IPS-18a (cell line): ENCODE data around the gene SLC35D2.
A peak's percentile ranks its signal among the peaks of the same experiment; 100 is the strongest.

Experiments
- H3K27ac ChIP-seq: one replicate; pipeline ENCODE4 v1.5.1; 2013; ENCODE audit warnings: low read length
- H3K27me3 ChIP-seq: one replicate; pipeline ENCODE4 v1.6.1; 2013; ENCODE audit warnings: mild to moderate bottlenecking, low read length; ENCODE audit not compliant: control insufficient read depth, insufficient read depth
- H3K36me3 ChIP-seq: one replicate; pipeline ENCODE4 v1.6.1; 2013; ENCODE audit warnings: low read depth, low read length; ENCODE audit not compliant: control insufficient read depth
- H3K4me1 ChIP-seq: one replicate; pipeline ENCODE4 v1.6.1; 2013; ENCODE audit warnings: low read depth, low read length; ENCODE audit not compliant: control insufficient read depth
- H3K4me3 ChIP-seq: one replicate; pipeline ENCODE4 v1.5.1; 2013; ENCODE audit warnings: low read length
- H3K9ac ChIP-seq: one replicate; pipeline ENCODE4 v1.6.1; 2013; ENCODE audit warnings: mild to moderate bottlenecking, low read length, moderate library complexity
- H3K9me3 ChIP-seq: one replicate; pipeline ENCODE4 v1.6.1; 2013; ENCODE audit warnings: low read depth, low read length; ENCODE audit not compliant: control insufficient read depth

SLC35D2 gene

GRCh38 chr9:96417661-96418082 is 34.2 kb upstream of the SLC35D2 start:
- H3K36me3 ChIP-seq = no peaks in the 10 kb centered on the region
- no peaks in the 10 kb centered on the region for H3K27me3 ChIP-seq
- H3K9me3 ChIP-seq = no peaks in the 10 kb centered on the region
- H3K4me1 ChIP-seq = peaks cover 22% of the 10 kb centered on the region
- peak overlapping the region; percentile 84 for H3K9ac ChIP-seq
- H3K27ac ChIP-seq = no peak overlapping the region
- peak overlapping the region; percentile 87 for H3K4me3 ChIP-seq

- no peaks in the 10 kb centered on the region for H3K27me3 ChIP-seq
- no peak overlapping the region for H3K27ac ChIP-seq
- H3K4me1 ChIP-seq = peaks cover 24% of the 10 kb centered on the region
- H3K4me3 ChIP-seq = peak overlapping the region; percentile 100
- H3K36me3 ChIP-seq = no peaks in the 10 kb centered on the region
- no peaks in the 10 kb centered on the region for H3K9me3 ChIP-seq
- peak overlapping the region; percentile 63 for H3K9ac ChIP-seq
These were observed 33.6 kb upstream of the SLC35D2 start for GRCh38 chr9:96417051-96417586.

GRCh38 chr9:96413302-96414221 is 30.1 kb upstream of the SLC35D2 start:
- Histone ChIP-seq H3K27me3 (no peaks in the 10 kb centered on the region), H3K27ac (no peak overlapping the region), H3K4me1 (peaks cover 18% of the 10 kb centered on the region), H3K36me3 (no peaks in the 10 kb centered on the region), H3K9ac (no peak overlapping the region), H3K9me3 (no peaks in the 10 kb centered on the region), H3K4me3 (no peak overlapping the region)

DNA sequence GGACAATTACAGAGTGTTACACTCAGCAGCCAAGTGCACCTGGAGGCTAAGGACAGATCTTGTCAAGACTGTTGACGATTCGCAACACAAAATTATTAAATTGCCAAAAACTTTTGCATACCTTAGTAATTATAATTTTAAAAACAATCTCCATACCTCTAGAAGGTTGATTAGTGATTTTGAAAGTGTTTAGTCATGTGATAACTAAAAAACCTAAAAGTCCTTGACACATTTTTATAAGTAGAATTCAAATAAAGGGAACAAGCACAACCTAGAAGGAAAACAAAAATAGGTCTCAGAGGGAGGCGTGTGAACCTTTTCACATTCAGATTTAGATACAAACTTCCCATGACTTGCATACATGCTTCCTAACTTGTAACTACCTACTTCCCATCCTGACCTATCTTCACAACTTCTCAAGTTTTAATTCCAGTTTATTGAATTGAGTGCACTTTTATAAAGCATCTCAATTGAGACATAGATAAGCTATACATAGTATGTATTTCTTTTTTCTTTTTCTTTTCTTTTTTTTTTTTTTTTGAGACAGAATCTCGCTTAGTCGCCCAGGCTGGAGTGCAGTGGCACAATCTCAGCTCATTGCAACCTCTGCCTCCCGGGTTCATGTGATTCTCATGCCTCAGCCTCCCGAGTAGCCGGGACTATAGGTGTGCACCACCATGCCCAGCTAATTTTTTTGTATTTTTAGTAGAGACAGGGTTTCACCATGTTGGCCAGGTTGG is 28.8 kb upstream of the SLC35D2 start:
- no peak overlapping the region for H3K27ac ChIP-seq
- no peaks in the 10 kb centered on the region for H3K36me3 ChIP-seq
- no peak overlapping the region for H3K4me3 ChIP-seq
- H3K9ac ChIP-seq = no peak overlapping the region
- peaks cover 22% of the 10 kb centered on the region for H3K4me1 ChIP-seq
- no peaks in the 10 kb centered on the region for H3K27me3 ChIP-seq
- H3K9me3 ChIP-seq = no peaks in the 10 kb centered on the region

DNA sequence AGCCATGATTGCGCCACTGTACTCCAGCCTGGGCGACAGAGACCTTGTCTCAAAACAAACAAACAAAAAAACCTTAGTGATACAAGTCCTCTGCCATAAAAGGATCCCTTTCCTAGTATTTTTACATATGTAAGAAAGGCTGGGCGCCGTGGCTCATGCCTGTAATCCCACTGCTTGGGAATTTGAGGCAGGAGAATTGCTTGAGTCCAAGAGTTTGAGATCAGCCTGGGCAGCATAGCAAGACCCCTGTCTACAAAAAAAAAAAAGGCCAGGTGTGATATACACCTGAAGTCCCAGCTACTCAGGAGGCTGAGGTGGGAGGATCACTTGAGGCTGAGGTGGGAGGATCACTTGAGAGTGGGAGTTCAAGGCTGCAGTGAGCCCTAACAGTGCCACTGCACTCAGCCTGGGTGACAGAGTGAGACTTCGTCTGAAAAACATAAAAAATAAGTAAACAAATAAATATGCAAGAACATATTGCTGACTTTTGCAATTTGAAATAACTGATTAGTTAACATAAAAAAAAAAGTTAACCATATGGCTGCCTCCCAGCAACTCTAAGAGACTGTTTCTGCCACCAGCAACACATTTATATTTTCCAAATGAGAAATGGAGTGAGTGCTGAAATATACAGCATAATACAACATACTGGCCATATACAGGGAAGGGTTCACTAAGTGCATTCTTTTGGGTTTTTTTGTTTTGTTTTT is 27.8 kb upstream of the SLC35D2 start:
- H3K36me3 ChIP-seq = no peaks in the 10 kb centered on the region
- H3K27ac ChIP-seq = no peak overlapping the region
- no peak overlapping the region for H3K9ac ChIP-seq
- H3K9me3 ChIP-seq = no peaks in the 10 kb centered on the region
- peaks cover 18% of the 10 kb centered on the region for H3K4me1 ChIP-seq
- no peak overlapping the region for H3K4me3 ChIP-seq
- no peaks in the 10 kb centered on the region for H3K27me3 ChIP-seq

DNA sequence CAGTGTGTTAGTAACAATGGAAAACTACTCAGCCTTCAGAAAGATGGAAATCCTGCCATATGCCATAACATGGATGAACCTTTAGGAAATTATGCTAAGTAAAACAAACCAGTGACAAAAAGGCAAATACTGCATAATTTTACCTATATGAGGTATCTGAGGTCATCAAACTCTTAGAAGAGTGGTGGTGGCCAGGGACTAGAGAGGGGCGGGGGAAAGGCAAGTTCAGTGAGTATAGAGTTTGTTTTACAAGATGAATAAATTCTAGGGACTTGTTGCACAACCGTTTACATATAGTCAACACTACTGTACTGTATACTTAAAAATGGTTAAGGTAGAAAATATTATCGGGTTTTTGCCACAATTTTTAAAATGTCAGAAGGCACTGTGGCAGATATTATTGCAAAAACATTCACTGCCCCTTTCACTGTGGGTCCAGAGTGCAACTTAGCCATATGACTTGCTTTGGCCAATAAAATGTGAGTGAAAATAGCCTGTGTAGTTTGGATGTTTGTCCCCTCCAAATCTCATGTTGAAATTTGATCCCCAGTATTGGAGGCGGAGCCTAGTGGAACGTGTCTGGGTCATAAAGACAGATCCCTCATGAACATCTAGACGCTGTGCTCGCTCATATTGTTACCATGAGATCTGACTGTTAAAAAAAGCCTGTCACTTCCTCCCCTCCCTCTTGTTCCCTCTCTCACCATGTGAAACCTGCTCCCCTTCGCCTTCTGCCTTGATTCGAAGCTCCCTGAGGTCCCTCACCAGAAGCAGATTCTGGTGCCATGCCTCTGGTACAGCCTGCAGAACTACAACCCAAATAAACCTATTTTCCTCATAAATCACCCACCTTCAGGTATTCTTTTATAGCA is 25.1 kb upstream of the SLC35D2 start:
- Histone ChIP-seq H3K4me3 (no peak overlapping the region), H3K27ac (no peak overlapping the region), H3K36me3 (no peaks in the 10 kb centered on the region), H3K4me1 (peaks cover 18% of the 10 kb centered on the region), H3K9me3 (no peaks in the 10 kb centered on the region), H3K9ac (no peak overlapping the region), H3K27me3 (no peaks in the 10 kb centered on the region)

DNA sequence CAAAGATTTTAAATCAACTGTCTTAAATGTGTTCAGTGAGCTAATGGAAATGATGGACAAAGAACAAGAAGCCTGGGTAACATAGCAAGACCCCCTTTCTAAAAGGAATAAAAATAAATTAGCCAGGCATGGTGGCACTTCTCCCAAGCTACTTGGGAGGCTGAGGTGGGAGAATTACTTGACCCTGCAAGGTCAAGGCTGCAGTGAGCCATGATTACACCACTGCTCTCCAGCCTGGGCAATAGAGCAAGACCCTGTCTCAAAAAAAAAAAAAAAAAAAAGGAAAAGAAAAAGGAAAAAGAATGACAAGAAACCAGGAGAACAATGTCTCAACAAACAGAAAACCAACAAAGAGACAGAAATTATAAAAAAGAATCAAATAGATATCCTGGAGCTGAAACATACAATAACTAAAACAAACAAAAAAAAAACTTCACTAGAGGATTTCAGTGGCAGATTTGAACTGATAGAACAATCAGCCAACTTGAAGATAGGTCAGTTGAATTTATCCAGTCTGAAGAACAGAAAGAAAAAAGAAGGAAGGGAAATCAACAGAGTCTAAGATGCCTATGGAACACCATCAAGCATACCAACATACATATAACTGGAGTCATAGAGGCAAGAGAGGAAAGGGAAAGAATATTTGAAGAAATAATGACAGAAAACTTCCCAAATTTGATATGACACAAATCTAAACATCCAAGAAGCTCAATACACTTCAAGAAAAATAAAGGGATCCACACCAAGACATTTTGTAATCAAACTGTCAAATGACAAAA is 16.8 kb upstream of the SLC35D2 start:
- H3K4me3 ChIP-seq = no peak overlapping the region
- H3K9ac ChIP-seq = no peak overlapping the region
- no peaks in the 10 kb centered on the region for H3K9me3 ChIP-seq
- H3K36me3 ChIP-seq = peaks cover 3% of the 10 kb centered on the region
- peaks cover 12% of the 10 kb centered on the region for H3K4me1 ChIP-seq
- H3K27ac ChIP-seq = no peak overlapping the region
- H3K27me3 ChIP-seq = no peaks in the 10 kb centered on the region

DNA sequence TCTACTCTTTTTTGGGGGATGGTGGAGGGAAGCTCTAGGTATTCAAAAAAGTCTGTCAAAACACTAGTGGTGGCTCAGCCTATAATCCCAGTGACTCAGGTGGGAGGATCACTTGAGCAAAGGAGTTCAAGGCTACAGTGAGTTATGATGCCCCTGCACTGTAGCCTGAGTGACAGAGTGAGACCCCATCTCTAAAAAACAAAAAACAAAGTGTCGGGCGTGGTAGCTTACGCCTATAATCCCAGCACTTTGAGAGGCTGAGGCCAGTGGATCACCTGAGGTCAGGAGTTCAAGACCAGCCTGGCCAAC is 15.8 kb upstream of the SLC35D2 start:
- Histone ChIP-seq H3K9me3 (no peaks in the 10 kb centered on the region), H3K36me3 (peaks cover 3% of the 10 kb centered on the region), H3K27ac (no peak overlapping the region)

DNA sequence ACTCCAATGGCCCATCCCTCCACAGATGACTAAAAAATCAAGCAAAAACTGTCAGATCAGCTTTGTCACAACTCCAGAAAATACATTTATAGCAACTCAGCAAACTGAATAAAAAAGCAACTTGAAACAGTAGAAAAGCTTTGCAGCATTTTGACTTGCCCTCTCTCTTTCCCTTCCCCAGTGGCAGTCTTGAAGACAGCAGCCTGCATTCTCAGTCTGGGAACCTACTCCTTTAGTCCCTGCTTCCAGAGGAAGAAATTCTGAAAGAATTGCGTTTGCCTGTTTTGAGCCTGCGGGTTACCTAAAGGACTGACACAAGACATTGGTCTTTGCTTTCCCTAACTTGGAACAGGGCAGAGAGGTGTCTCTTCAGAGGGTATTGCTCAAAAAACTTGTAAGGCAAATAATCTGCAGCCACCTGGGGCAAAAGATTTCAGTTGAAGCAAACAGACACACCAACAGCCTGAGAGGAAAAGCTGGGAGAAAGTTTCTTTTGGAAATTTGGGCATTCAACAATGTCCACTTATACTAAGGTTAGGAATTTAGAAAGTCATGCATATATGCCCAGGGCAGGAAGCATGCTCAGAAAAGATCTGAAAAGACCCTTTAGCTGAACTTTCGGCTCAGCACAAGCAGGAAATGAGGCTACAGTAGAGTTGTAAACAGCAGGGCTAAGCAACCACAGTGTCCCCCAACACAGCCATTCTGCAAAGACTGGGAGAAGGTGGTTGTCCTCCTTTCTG is 15.2 kb upstream of the SLC35D2 start:
- H3K36me3 ChIP-seq = peaks cover 3% of the 10 kb centered on the region
- H3K9me3 ChIP-seq = no peaks in the 10 kb centered on the region
- peaks cover 20% of the 10 kb centered on the region for H3K4me1 ChIP-seq
- no peaks in the 10 kb centered on the region for H3K27me3 ChIP-seq
- H3K9ac ChIP-seq = no peak overlapping the region
- H3K27ac ChIP-seq = no peak overlapping the region
- H3K4me3 ChIP-seq = no peak overlapping the region

More for the DNA sequence above, 15.8 kb upstream of the SLC35D2 start:
- H3K9ac ChIP-seq = no peak overlapping the region
- H3K4me3 ChIP-seq = no peak overlapping the region
- H3K4me1 ChIP-seq = peaks cover 17% of the 10 kb centered on the region
- H3K27me3 ChIP-seq = no peaks in the 10 kb centered on the region

GRCh38 chr9:96395964-96396363 is 12.5 kb upstream of the SLC35D2 start:
- Histone ChIP-seq H3K4me3 (no peak overlapping the region), H3K9me3 (no peaks in the 10 kb centered on the region), H3K9ac (no peak overlapping the region), H3K36me3 (peaks cover 25% of the 10 kb centered on the region), H3K4me1 (peaks cover 20% of the 10 kb centered on the region), H3K27ac (no peak overlapping the region), H3K27me3 (no peaks in the 10 kb centered on the region)
